H1 (cell line): ENCODE data around the gene GRM1. TPM values are rescaled to one million over a fixed set of nuclear protein-coding genes. Genes with fewer than 3 reads are reported as not detected.

Source experiments
- CTCF ChIA-PET: fragments of 300-600 bp; sonication (Branson Sonifier 250); formaldehyde crosslinking; loops from one replicate; lab custom pipeline; 2021; ENCODE audit not compliant: partially characterized antibody; lab: Charles Lee
- POLR2A ChIA-PET: fragments of 300-600 bp; sonication (Branson Sonifier 250); formaldehyde crosslinking; loops from one replicate; lab custom pipeline; 2021; ENCODE audit warnings: inconsistent platforms; ENCODE audit not compliant: partially characterized antibody; lab: Charles Lee
- DNase-seq, 2 experiments: peaks; one replicate each; pipeline versions ENCODE4 v3.0.0 to v3.0.0-alpha.2; 2010 to 2022; ENCODE audit warnings: low spot score in 2 of 2, low read depth in 1 of 2, mixed read lengths in 1 of 2
- FAIRE-seq: peaks from 2 replicates; lab custom pipeline; 2011; peaks lifted over from hg19 to GRCh38; lab: Jason Lieb, UNC
- H2AFZ ChIP-seq: 2 replicates; pipeline ENCODE4 v1.8.1; 2012; ENCODE audit warnings: low read length, inconsistent platforms
- H2AK5ac ChIP-seq: 2 replicates; pipeline ENCODE4 v1.6.1; 2013; ENCODE audit warnings: low read depth, low read length
- H2BK120ac ChIP-seq: replicated peaks from 2 replicates; pipeline ENCODE3; 2013; ENCODE audit warnings: low read depth, low read length, inconsistent platforms
- H2BK12ac ChIP-seq: 2 replicates; pipeline ENCODE4 v1.6.1; 2013; ENCODE audit warnings: low read depth, low read length
- H2BK15ac ChIP-seq: 2 replicates; pipeline ENCODE4 v1.6.1; 2013; ENCODE audit warnings: low read length
- H2BK20ac ChIP-seq: 2 replicates; pipeline ENCODE4 v1.6.1; 2013; ENCODE audit warnings: low read length
- H2BK5ac ChIP-seq: 2 replicates; pipeline ENCODE4 v1.6.1; 2013; ENCODE audit warnings: low read depth, low read length
- H3K14ac ChIP-seq: 2 replicates; pipeline ENCODE4 v1.6.1; 2013; ENCODE audit warnings: inconsistent platforms; ENCODE audit not compliant: insufficient read length
- H3K18ac ChIP-seq: 2 replicates; pipeline ENCODE4 v1.6.1; 2013; ENCODE audit warnings: low read length; ENCODE audit errors: extremely low read depth
- H3K23ac ChIP-seq: 2 replicates; pipeline ENCODE4 v1.6.1; 2013; ENCODE audit warnings: inconsistent platforms; ENCODE audit not compliant: insufficient read length
- H3K23me2 ChIP-seq: 2 replicates; pipeline ENCODE4 v1.6.1; 2013; ENCODE audit warnings: low read depth, low read length
- H3K27ac ChIP-seq: 2 replicates; pipeline ENCODE4 v1.6.1; 2011; ENCODE audit warnings: low read depth, low read length, inconsistent platforms
- H3K27me3 ChIP-seq, 4 experiments: replicated peaks in 1 of 4; 1 replicate in 1 of 4; 2 replicates in 3 of 4; pipeline versions ENCODE4 v1.6.1 to v1.8.1; 2011 to 2013; ENCODE audit warnings: low read length in 3 of 4, mild to moderate bottlenecking in 3 of 4, inconsistent platforms in 2 of 4, mixed read lengths in 2 of 4, moderate library complexity in 1 of 4; ENCODE audit not compliant: control insufficient read depth in 3 of 4, insufficient read depth in 3 of 4; ENCODE audit errors: extremely low read depth in 1 of 4
- H3K36me3 ChIP-seq, 4 experiments: 2 replicates each; pipeline versions ENCODE4 v1.6.1 to v1.8.1; 2011 to 2013; ENCODE audit warnings: mild to moderate bottlenecking in 4 of 4, low read length in 3 of 4, moderate library complexity in 2 of 4, control low read depth in 1 of 4, inconsistent platforms in 1 of 4; ENCODE audit not compliant: insufficient read depth in 4 of 4, control insufficient read depth in 2 of 4
- H3K4ac ChIP-seq: replicated peaks from 2 replicates; pipeline ENCODE3; 2013; ENCODE audit warnings: low read length, low read depth, mixed read lengths, inconsistent platforms; ENCODE audit not compliant: insufficient read length
- H3K4me1 ChIP-seq, 4 experiments: replicated peaks in 1 of 4; 1 replicate in 1 of 4; 2 replicates in 3 of 4; pipeline versions ENCODE4 v1.6.1 to v1.8.1; 2011 to 2013; ENCODE audit warnings: low read length in 3 of 4, inconsistent platforms in 2 of 4, mixed read lengths in 1 of 4; ENCODE audit not compliant: insufficient read depth in 4 of 4, control insufficient read depth in 3 of 4
- H3K4me2 ChIP-seq, 2 experiments: 2 replicates each; pipeline versions ENCODE4 v1.6.1 to v1.8.1; 2011 to 2013; ENCODE audit warnings: low read depth in 2 of 2, low read length in 2 of 2, control low read depth in 1 of 2, inconsistent platforms in 1 of 2, mild to moderate bottlenecking in 1 of 2; ENCODE audit not compliant: insufficient read depth in 1 of 2
- H3K4me3 ChIP-seq, 4 experiments: fragments of 200-600, 300-600 bp in 1 of 4; sonication (generic), shearing (Covaris generic), sonication (Bioruptor Twin) in 1 of 4; 2 replicates each; pipeline versions ENCODE4 v1.5.1 to v1.8.1; 2011 to 2016; ENCODE audit warnings: low read length in 4 of 4, low read depth in 3 of 4, control low read depth in 2 of 4, inconsistent platforms in 2 of 4, mild to moderate bottlenecking in 2 of 4, mixed read lengths in 1 of 4, moderate library complexity in 1 of 4; ENCODE audit not compliant: insufficient read depth in 2 of 4; ENCODE audit errors: extremely low read depth in 1 of 4
- H3K56ac ChIP-seq: replicated peaks from 2 replicates; pipeline ENCODE3; 2013; ENCODE audit warnings: low read depth, mild to moderate bottlenecking, mixed read lengths, low read length, inconsistent platforms; ENCODE audit not compliant: insufficient read length
- H3K79me1 ChIP-seq: 2 replicates; pipeline ENCODE4 v1.6.1; 2013; ENCODE audit warnings: low read depth, low read length, control low read depth
- H3K79me2 ChIP-seq, 2 experiments: 2 replicates each; pipeline versions ENCODE4 v1.6.1 to v1.8.1; 2012 to 2013; ENCODE audit warnings: low read length in 2 of 2, mild to moderate bottlenecking in 2 of 2, inconsistent platforms in 1 of 2; ENCODE audit not compliant: insufficient read depth in 2 of 2, control insufficient read depth in 1 of 2
- H3K9ac ChIP-seq, 4 experiments: replicated peaks in 1 of 4; 1 replicate in 1 of 4; 2 replicates in 3 of 4; pipeline versions ENCODE4 v1.6.1 to v1.8.1; 2011 to 2013; ENCODE audit warnings: low read depth in 3 of 4, low read length in 3 of 4, control low read depth in 2 of 4, mild to moderate bottlenecking in 2 of 4, moderate library complexity in 2 of 4, inconsistent platforms in 1 of 4; ENCODE audit errors: extremely low read depth in 1 of 4
- H3K9me3 ChIP-seq, 2 experiments: 2 replicates each; pipeline versions ENCODE4 v1.6.1 to v1.8.1; 2012 to 2013; ENCODE audit warnings: mild to moderate bottlenecking in 2 of 2, moderate library complexity in 2 of 2, control low read depth in 1 of 2, inconsistent platforms in 1 of 2, low read depth in 1 of 2, low read length in 1 of 2, mixed read lengths in 1 of 2; ENCODE audit not compliant: insufficient read depth in 2 of 2
- H4K20me1 ChIP-seq, 2 experiments: replicated peaks in 1 of 2; 2 replicates each; pipeline versions ENCODE3 to v1.8.1; 2011 to 2013; ENCODE audit warnings: inconsistent platforms in 2 of 2, low read length in 2 of 2, mild to moderate bottlenecking in 1 of 2; ENCODE audit not compliant: insufficient read depth in 2 of 2, control insufficient read depth in 1 of 2
- H4K5ac ChIP-seq: 2 replicates; pipeline ENCODE4 v1.6.1; 2013; ENCODE audit warnings: low read length, low read depth, mixed read lengths, inconsistent platforms; ENCODE audit not compliant: insufficient read length
- H4K8ac ChIP-seq: 2 replicates; pipeline ENCODE4 v1.8.0; 2013; ENCODE audit warnings: mild to moderate bottlenecking, moderate library complexity, low read length, inconsistent platforms; ENCODE audit not compliant: insufficient read depth; ENCODE audit errors: extremely low read depth
- H4K91ac ChIP-seq: replicated peaks from 2 replicates; pipeline ENCODE3; 2013; ENCODE audit warnings: low read length, mixed read lengths, inconsistent platforms; ENCODE audit not compliant: insufficient read length
- SIN3A ChIP-seq, 2 experiments: IDR thresholded peaks in 1 of 2; conservative IDR thresholded peaks in 1 of 2; 2 replicates each; pipeline ENCODE4 v1.6.1; 2011 to 2012; ENCODE audit warnings: low read length in 2 of 2, improper control_type of control experiment in 1 of 2, low read depth in 1 of 2, mild to moderate bottlenecking in 1 of 2
- YY1 ChIP-seq: IDR thresholded peaks from 2 replicates; pipeline ENCODE4 v1.6.1; 2011; ENCODE audit warnings: low read depth, mild to moderate bottlenecking, low read length
- WGBS, 2 experiments: shearing (Covaris generic) in 1 of 2; methylation state at CpG; one replicate each; pipeline versions ENCODE4 v1.1.6 to v1.1.7; 2013 to 2015; ENCODE audit warnings: low lambda C conversion rate in 2 of 2, mixed read lengths in 2 of 2, inconsistent platforms in 1 of 2, low coverage in 1 of 2, missing lambda C conversion rate in 1 of 2; ENCODE audit not compliant: insufficient replicate concordance in 2 of 2, insufficient coverage in 1 of 2, insufficient read length in 1 of 2; ENCODE audit errors: extremely low coverage in 1 of 2, missing lambda C conversion rate in 1 of 2; 5-methylcytosine and 5-hydroxymethylcytosine counted together
- polyA plus RNA-seq, 7 experiments: library from polyadenylated mRNA; depleted of rRNA in 3 of 7; stranded (reverse) in 5 of 7; unstranded in 2 of 7; fragments of >200 nt in 5 of 7; fragments of 200-250 nt in 2 of 7; gene quantifications; 1 replicate in 5 of 7; 2 replicates in 1 of 7; 4 replicates in 1 of 7; pipeline versions ENCODE4 v1.2.1 to v1.2.3, GENCODE V29; 2011 to 2013; ENCODE audit warnings: missing spikeins in 2 of 7, mixed read lengths in 2 of 7
- total RNA-seq: library from RNA; stranded (reverse); fragmentation: NEBNext Ultra II Directional; extraction: Animal tissue kit (Norgen Biotek cat#: 25700); gene quantifications from 2 replicates; pipeline ENCODE4 v1.2.1, GENCODE V29; 2021

Gene GRM1
- total and polyA plus RNA-seq, 2 of the 8 experiments (the other 6 are each of a cell fraction or from before 2014, with no cell fraction given), result 0.15 to 1.3 TPM

DNA sequence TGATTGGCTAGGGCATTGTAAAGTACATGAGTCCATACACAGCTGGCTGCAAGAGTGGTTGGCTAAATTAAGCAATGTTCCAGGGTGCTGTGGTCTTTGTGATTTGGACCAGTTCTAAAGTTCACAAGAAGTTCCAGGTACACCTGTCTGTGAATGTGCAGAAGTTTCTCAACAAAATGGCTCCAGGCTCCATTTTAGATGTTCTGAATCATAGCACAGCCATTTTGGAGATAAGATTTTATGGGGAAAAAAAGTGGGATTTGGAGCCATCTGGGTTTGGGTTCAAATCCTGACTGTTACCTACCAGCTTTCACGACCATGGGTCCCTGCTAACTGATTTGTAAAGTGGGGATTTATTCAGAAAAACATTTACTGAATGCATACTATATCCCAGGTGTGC lies 82.1 kb downstream of the GRM1 start:
- Histone ChIP-seq H2BK5ac (no peak overlapping the region), H4K8ac (no peak overlapping the region), H2AK5ac (no peak overlapping the region), H3K79me2 (no peaks in the 10 kb centered on the region), H3K9ac (no peak overlapping the region), H2BK20ac (no peak overlapping the region), H2AFZ (no peak overlapping the region), H3K9me3 (no peaks in the 10 kb centered on the region), H2BK12ac (no peak overlapping the region), H4K5ac (no peak overlapping the region), H3K4me3 (no peak overlapping the region), H3K36me3 (no peaks in the 10 kb centered on the region), H3K4ac (no peak overlapping the region), H3K4me2 (no peak overlapping the region), H4K91ac (no peak overlapping the region), H3K14ac (no peak overlapping the region), H3K18ac (no peak overlapping the region), H3K56ac (no peak overlapping the region), H2BK120ac (no peak overlapping the region), H2BK15ac (no peak overlapping the region), H3K27ac (no peak overlapping the region), H3K27me3 (no peaks in the 10 kb centered on the region), H3K23me2 (no peaks in the 10 kb centered on the region), H3K79me1 (no peaks in the 10 kb centered on the region), H3K23ac (no peak overlapping the region), H4K20me1 (no peaks in the 10 kb centered on the region), H3K4me1 (no peaks in the 10 kb centered on the region)
- FAIRE-seq, result no peak
- peak; percentile 55; the same call in 1 of the 2 replicates for TF ChIP-seq YY1
- no peak for TF ChIP-seq SIN3A (conservative IDR thresholded peaks at IDR 0.05 in 1 of 2, IDR thresholded peaks at IDR 0.05 in 1 of 2; ENCODE audit: low read depth in 1 of 2, low read length in 2 of 2)
- no peak for DNase-seq
- whole genome bisulfite sequencing, 2 experiments, result 82% methylated on average over 1 of the region's 1 CpG; no CpG with 5 or more reads in 1 of the 2 experiments
- POLR2A ChIA-PET, result no interaction called here
- CTCF ChIA-PET, result no interaction called here
